Prostate gland (tissue), 2 donors: Measurements from ENCODE around the gene NSF.
"Not testable (repeated sequence)": the region's sequence is repeated elsewhere in the genome, so short reads cannot be mapped to it uniquely, and the experiment has no call there.

Experiments
- POLR2A ChIP-seq: fragments of 450-650 bp; IDR thresholded peaks from one replicate; pipeline ENCODE4 v1.6.1; 2016; ENCODE audit warnings: antibody characterized with exemption, mild to moderate bottlenecking
- POLR2AphosphoS5 ChIP-seq: sonication (generic); formaldehyde crosslinking; IDR thresholded peaks from one replicate; pipeline ENCODE4 v1.6.1; 2017; ENCODE audit warnings: antibody characterized with exemption
- TF ChIP-seq, protein P1 (sequence below), 4 experiments: fragments of 200-600 bp in 2 of 4; fragments of 450-650 bp in 2 of 4; sonication (generic) in 2 of 4; IDR thresholded peaks; 1 replicate in 3 of 4; 2 replicates in 1 of 4; pipeline ENCODE4 v1.5.1; 2016 to 2019; ENCODE audit warnings: antibody characterized with exemption in 4 of 4, mild to moderate bottlenecking in 2 of 4, moderate library complexity in 2 of 4

DNA sequence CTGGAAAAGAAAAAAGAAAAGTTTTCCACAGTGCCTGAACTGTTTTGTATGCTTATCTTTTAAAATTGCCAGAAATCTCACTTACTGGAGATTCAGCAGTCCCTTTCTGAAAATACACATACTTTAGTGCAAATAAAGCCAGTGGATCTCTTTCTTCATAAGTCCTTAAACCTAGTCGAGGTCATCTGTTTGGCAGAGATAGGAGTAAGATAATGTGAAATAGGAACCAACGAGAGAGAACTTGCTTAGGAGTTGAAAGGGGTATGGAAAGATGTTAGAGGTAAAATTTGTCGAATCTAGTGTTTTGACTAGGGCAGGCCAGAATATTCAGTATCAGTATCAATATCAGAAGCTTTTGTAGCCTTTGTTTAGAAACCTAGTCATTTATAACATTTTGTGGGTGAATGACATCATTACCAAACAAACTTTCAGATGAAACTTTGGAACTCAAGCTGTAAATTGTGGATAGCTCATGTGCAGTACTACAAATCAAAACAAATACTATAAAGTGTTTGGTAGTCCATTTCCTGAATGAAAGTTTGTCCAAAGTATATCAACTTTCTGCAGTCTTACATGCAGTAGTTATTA lies 8.0 kb downstream of the NSF start:
- TF ChIP-seq, protein P1, sequence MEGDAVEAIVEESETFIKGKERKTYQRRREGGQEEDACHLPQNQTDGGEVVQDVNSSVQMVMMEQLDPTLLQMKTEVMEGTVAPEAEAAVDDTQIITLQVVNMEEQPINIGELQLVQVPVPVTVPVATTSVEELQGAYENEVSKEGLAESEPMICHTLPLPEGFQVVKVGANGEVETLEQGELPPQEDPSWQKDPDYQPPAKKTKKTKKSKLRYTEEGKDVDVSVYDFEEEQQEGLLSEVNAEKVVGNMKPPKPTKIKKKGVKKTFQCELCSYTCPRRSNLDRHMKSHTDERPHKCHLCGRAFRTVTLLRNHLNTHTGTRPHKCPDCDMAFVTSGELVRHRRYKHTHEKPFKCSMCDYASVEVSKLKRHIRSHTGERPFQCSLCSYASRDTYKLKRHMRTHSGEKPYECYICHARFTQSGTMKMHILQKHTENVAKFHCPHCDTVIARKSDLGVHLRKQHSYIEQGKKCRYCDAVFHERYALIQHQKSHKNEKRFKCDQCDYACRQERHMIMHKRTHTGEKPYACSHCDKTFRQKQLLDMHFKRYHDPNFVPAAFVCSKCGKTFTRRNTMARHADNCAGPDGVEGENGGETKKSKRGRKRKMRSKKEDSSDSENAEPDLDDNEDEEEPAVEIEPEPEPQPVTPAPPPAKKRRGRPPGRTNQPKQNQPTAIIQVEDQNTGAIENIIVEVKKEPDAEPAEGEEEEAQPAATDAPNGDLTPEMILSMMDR (IDR thresholded peaks at IDR 0.05) = not testable (repeated sequence)
- not testable (repeated sequence) for TF ChIP-seq POLR2A, POLR2AphosphoS5
